HepG2 (cell line): Measurements from ENCODE around the gene CLP1. TPM values are rescaled to one million over a fixed set of nuclear protein-coding genes. Genes with fewer than 3 reads are reported as not detected.

Source experiments
- GFI1 ChIP-seq: sonication (generic); formaldehyde crosslinking; IDR thresholded peaks from 2 replicates; pipeline ENCODE4 v1.5.0; 2020; ENCODE audit warnings: missing genetic modification reagents, mild to moderate bottlenecking, borderline replicate concordance
- HNF4A ChIP-seq: sonication (generic); formaldehyde crosslinking; IDR thresholded peaks from 2 replicates; pipeline ENCODE4 v1.4.0; 2020; ENCODE audit warnings: missing genetic modification reagents
- ZBTB40 ChIP-seq, 2 experiments: fragments of 450-650 bp in 1 of 2; sonication (generic) in 1 of 2; formaldehyde crosslinking in 1 of 2; IDR thresholded peaks; 2 replicates each; pipeline versions ENCODE4 v1.6.1 to v1.8.0; 2016 to 2022; ENCODE audit warnings: antibody characterized with exemption in 1 of 2, mild to moderate bottlenecking in 1 of 2, missing genetic modification reagents in 1 of 2
- ZFP37 ChIP-seq: sonication (generic); formaldehyde crosslinking; IDR thresholded peaks from 2 replicates; pipeline ENCODE4 v1.4.0; 2020; ENCODE audit warnings: missing genetic modification reagents, borderline replicate concordance
- ZNF800 ChIP-seq: sonication (generic); formaldehyde crosslinking; IDR thresholded peaks from 2 replicates; pipeline ENCODE4 v1.4.0; 2020; ENCODE audit warnings: missing genetic modification reagents
- polyA plus RNA-seq, 8 experiments: library from polyadenylated mRNA; depleted of rRNA in 3 of 8; stranded (reverse) in 7 of 8; unstranded in 1 of 8; fragments of >200 nt; fragmentation: Illumina TruSeq in 4 of 8; extraction: Trizol in 4 of 8; gene quantifications; 2 replicates each; pipeline versions ENCODE4 v1.2.1 to v1.2.3, GENCODE V29; 2011 to 2016; ENCODE audit warnings: low read depth in 4 of 8, missing spikeins in 1 of 8, mixed read lengths in 1 of 8; ENCODE audit not compliant: insufficient read depth in 1 of 8
- total RNA-seq, 5 experiments: library from RNA; depleted of rRNA; stranded (reverse); fragments of >200 nt; fragmentation: Illumina TruSeq; extraction: Trizol; gene quantifications; 2 replicates each; pipeline ENCODE4 v1.2.3, GENCODE V29; 2016; ENCODE audit warnings: low read depth in 1 of 5

CLP1 gene
- total and polyA plus RNA-seq, 2 of the 13 experiments (the other 11 are each of a cell fraction or from before 2014, with no cell fraction given): 14.6 to 24.8 TPM

GRCh38 chr11:57640068-57640800, 17.3 kb upstream of the CLP1 start (continued):
- TF ChIP-seq GFI1 (CRISPR knock-in tag): 0 out of 2 replicates have a peak, but pooled peaks have one; percentile 7
- no peak for TF ChIP-seq ZNF800
- peak; percentile 19 for TF ChIP-seq HNF4A (CRISPR knock-in tag)
- no peak for TF ChIP-seq ZBTB40 (IDR thresholded peaks at IDR 0.05)
- peak; percentile 3; the same call in 1 of the 2 replicates for TF ChIP-seq ZBTB40 (CRISPR knock-in tag; IDR thresholded peaks at IDR 0.05)
- TF ChIP-seq ZFP37 (CRISPR knock-in tag): 0 out of 2 replicates have a peak, but pooled peaks have one; percentile 46
